Inferior parietal cortex (tissue), 1 donor: Measurements from ENCODE around the gene OR2T10.
"Not testable (repeated sequence)": the region's sequence is repeated elsewhere in the genome, so short reads cannot be mapped to it uniquely, and the experiment has no call there.

ENCODE experiments used
- DNase-seq: peaks from one replicate; pipeline ENCODE4 v3.0.0-alpha.2; 2016; ENCODE audit errors: extremely low spot score

Gene OR2T10

GRCh38 chr1:248597589-248597988, at the start of gene OR2T10:
Gene OR2T10 (minus strand): TSS chr1:248597700. CDS start chr1:248593768, 3,932 bp downstream.
- DNase-seq: no peak

GRCh38 chr1:248645178-248645577, 47.7 kb upstream of the OR2T10 start, which contains the start of gene OR2T35:
Gene OR2T35 (minus strand): TSS chr1:248645278. CDS start chr1:248639258, 6,020 bp downstream.
- not testable (repeated sequence) for DNase-seq

- DNase-seq: not testable (repeated sequence)
Measured at GRCh38 chr1:248642971-248643651, 45.6 kb upstream of the OR2T10 start.

- not testable (repeated sequence) for DNase-seq
Measured at GRCh38 chr1:248641583-248641982, 44.1 kb upstream of the OR2T10 start.

GRCh38 chr1:248640906-248641305, 43.4 kb upstream of the OR2T10 start:
- not testable (repeated sequence) for DNase-seq

GRCh38 chr1:248639652-248640051, 42.2 kb upstream of the OR2T10 start:
- DNase-seq: not testable (repeated sequence)

GRCh38 chr1:248636612-248637011, 39.1 kb upstream of the OR2T10 start:
- not testable (repeated sequence) for DNase-seq

GRCh38 chr1:248634991-248635390, 37.5 kb upstream of the OR2T10 start, which contains the start of gene OR2T11:
Gene OR2T11 (minus strand): TSS chr1:248635091. CDS start chr1:248627128, 7,963 bp downstream.
- not testable (repeated sequence) for DNase-seq

GRCh38 chr1:248631354-248632008, 34.0 kb upstream of the OR2T10 start:
- DNase-seq: no peak

- DNase-seq: no peak
Measured at GRCh38 chr1:248630551-248630950, 33.1 kb upstream of the OR2T10 start.

- no peak for DNase-seq
Measured at GRCh38 chr1:248627971-248628844, 30.7 kb upstream of the OR2T10 start.

- DNase-seq: no peak
Measured at GRCh38 chr1:248625971-248626370, 28.5 kb upstream of the OR2T10 start.

GRCh38 chr1:248625166-248625565, 27.7 kb upstream of the OR2T10 start:
- no peak for DNase-seq

- DNase-seq: peak; percentile 41
Measured at GRCh38 chr1:248622570-248623001, 25.1 kb upstream of the OR2T10 start.

- no peak for DNase-seq
Measured at GRCh38 chr1:248621770-248622169, 24.3 kb upstream of the OR2T10 start.

GRCh38 chr1:248618878-248619277, 21.4 kb upstream of the OR2T10 start:
- peak; percentile 68 for DNase-seq

- no peak for DNase-seq
Measured at GRCh38 chr1:248618119-248618518, 20.6 kb upstream of the OR2T10 start.

GRCh38 chr1:248613742-248614141, 16.2 kb upstream of the OR2T10 start:
- DNase-seq: no peak

- DNase-seq: no peak
Measured at GRCh38 chr1:248611883-248612414, 14.4 kb upstream of the OR2T10 start.

- DNase-seq: no peak
Measured at GRCh38 chr1:248610301-248610700, 12.8 kb upstream of the OR2T10 start.

GRCh38 chr1:248599396-248599795, 1.9 kb upstream of the OR2T10 start:
- DNase-seq: no peak

- DNase-seq: no peak
Measured at GRCh38 chr1:248596615-248597014, 885 bp downstream of the OR2T10 start.
